ENCODE measurements around the gene GALNT2. TPM values are rescaled to one million over a fixed set of nuclear protein-coding genes. Genes with fewer than 3 reads are reported as not detected.

The GALNT2 gene
- total RNA-seq, 1 donor from 2014 or later = 58.0 TPM

DNA sequence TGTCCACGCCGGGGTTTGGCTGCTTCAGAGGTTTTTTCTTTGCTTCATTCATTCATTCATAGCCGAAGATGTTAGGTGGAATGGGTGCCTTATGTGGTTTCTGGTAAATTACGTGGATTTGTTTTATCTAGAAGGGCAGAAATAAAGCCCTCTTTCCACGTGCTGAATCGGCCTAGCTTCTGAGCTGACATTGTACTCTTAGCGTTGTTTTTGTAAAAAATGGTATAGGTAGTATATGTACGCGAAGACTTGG is 1.5 kb downstream of the GALNT2 start:
- H3K4me3 Mint-ChIP-seq = peak overlapping the region; percentile 88
- TF ChIP-seq, protein P1, sequence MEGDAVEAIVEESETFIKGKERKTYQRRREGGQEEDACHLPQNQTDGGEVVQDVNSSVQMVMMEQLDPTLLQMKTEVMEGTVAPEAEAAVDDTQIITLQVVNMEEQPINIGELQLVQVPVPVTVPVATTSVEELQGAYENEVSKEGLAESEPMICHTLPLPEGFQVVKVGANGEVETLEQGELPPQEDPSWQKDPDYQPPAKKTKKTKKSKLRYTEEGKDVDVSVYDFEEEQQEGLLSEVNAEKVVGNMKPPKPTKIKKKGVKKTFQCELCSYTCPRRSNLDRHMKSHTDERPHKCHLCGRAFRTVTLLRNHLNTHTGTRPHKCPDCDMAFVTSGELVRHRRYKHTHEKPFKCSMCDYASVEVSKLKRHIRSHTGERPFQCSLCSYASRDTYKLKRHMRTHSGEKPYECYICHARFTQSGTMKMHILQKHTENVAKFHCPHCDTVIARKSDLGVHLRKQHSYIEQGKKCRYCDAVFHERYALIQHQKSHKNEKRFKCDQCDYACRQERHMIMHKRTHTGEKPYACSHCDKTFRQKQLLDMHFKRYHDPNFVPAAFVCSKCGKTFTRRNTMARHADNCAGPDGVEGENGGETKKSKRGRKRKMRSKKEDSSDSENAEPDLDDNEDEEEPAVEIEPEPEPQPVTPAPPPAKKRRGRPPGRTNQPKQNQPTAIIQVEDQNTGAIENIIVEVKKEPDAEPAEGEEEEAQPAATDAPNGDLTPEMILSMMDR (conservative IDR thresholded peaks at IDR 0.05) = no peak
- no peak overlapping the region for H3K27ac Mint-ChIP-seq (ENCODE audit: unreplicated experiment)
- no peaks in the 10 kb centered on the region for H3K27me3 Mint-ChIP-seq (ENCODE audit: low read depth)
- peaks cover 3% of the 10 kb centered on the region for H3K9me3 Mint-ChIP-seq
- peaks cover 42% of the 10 kb centered on the region for H3K4me1 Mint-ChIP-seq
- H3K36me3 Mint-ChIP-seq (ENCODE audit: low read depth) = peaks cover 2% of the 10 kb centered on the region
- no peak for DNase-seq (ENCODE audit: low read depth, low spot score)

DNA sequence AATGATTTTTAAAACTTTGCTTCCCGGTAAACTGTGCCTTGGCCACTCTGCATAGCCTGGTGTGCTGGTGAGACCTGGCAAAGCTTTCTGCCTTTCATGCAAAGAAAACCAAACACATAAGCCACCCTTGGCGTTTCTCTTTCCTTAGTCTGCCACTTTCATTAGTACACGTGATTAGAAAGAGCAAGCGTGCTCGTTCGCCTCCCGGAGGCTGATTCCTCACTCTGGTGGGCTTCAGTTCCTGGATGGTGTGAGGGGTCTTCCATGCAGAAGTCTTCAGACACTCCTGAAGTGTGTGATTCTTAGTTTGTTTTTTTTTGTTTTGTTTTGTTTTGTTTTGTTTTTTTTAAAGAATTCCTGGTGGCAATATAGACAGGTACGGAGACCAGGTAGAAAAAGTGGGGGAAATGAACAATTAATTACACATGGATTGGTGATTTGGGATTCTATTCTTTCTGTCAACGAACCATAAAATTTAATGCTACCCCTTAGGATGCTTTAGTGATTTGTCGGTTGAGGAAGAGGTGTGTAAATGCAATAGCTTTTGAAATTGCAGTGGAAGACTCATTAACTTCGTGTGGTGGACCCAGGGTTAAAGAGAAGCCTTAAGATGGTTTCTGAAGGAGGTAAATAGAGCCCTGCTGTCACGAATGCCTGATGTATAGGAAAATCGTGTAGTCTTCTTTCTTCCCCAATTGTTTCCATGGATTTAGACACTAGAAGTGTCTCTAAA is 2.1 kb downstream of the GALNT2 start:
- peak overlapping the region; percentile 88 for H3K4me3 Mint-ChIP-seq
- peaks cover 44% of the 10 kb centered on the region for H3K4me1 Mint-ChIP-seq
- no peaks in the 10 kb centered on the region for H3K27me3 Mint-ChIP-seq (ENCODE audit: low read depth)
- no peak overlapping the region for H3K27ac Mint-ChIP-seq (ENCODE audit: unreplicated experiment)
- TF ChIP-seq, protein P1 (conservative IDR thresholded peaks at IDR 0.05) = no peak
- H3K36me3 Mint-ChIP-seq (ENCODE audit: low read depth) = peaks cover 1% of the 10 kb centered on the region
- no peak for DNase-seq (ENCODE audit: low read depth, low spot score)
- H3K9me3 Mint-ChIP-seq = peaks cover 1% of the 10 kb centered on the region

DNA sequence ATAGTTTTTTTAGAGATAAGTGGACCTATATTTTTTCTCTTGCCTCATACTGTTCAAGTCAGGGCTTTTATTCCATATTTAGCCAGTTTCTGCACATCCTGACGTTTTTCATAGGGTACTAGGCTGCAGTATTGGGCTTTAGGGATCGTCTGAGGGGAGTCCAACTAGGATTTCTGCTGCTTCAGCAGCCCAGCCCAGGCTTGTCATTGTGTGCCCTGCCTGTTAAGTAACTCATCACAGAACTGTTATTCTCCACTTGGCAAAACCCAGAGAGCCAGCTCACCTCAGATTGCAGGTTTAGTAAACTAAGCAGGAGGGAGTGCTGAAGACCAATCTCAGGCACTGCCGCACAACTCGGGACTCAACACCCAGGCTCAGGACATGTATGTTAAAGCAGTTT is 2.8 kb downstream of the GALNT2 start:
- H3K4me1 Mint-ChIP-seq = peaks cover 44% of the 10 kb centered on the region
- no peaks in the 10 kb centered on the region for H3K27me3 Mint-ChIP-seq (ENCODE audit: low read depth)
- no peaks in the 10 kb centered on the region for H3K9me3 Mint-ChIP-seq
- H3K27ac Mint-ChIP-seq (ENCODE audit: unreplicated experiment) = no peak overlapping the region
- no peaks in the 10 kb centered on the region for H3K36me3 Mint-ChIP-seq (ENCODE audit: low read depth)
- H3K4me3 Mint-ChIP-seq = peak overlapping the region; percentile 88
- no peak for DNase-seq (ENCODE audit: low read depth, low spot score)
- TF ChIP-seq, protein P1 (conservative IDR thresholded peaks at IDR 0.05) = no peak

DNA sequence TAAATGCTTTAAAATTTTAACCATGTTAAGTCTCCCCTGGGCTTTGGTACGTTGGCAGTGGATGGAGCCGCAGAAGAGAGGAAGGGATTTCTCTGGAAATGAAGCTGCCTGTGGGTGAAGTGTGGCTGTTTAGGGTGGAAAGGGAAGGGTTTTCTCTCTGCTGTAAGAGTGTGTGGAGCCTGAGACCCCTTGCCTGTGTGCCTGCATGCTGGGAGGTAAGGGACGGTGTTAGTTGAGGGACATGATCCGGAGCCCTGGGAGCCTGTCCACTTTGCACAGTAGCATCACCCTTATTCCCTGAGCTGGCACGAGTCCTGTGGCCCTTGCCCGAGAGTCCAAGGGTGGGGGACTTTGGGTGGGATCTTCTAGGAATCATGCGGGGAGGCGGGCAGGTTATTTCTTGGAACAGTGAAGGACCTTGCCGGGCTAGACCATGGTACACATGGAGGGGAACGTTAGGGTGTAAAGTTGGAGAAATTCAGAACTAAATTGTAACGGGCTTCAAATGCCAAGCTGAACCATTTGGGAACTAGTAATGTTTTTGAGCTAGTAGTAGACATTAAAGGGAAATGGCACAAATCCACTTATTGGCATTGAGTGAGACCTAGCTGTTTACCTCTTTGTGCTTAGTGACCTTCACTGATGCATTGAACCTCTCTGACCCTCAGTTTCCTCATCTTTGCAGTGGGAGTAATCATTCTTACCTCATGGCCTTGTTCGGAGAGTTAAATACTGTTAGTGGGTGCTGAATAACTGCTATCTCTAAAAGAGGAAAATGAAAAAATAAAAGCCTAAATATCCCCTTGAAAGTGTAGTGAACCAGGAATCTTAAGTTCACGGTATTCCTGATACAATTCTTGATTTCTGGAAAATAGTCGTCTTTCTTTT is 3.5 kb downstream of the GALNT2 start:
- H3K9me3 Mint-ChIP-seq = no peaks in the 10 kb centered on the region
- H3K4me1 Mint-ChIP-seq = peaks cover 46% of the 10 kb centered on the region
- no peaks in the 10 kb centered on the region for H3K36me3 Mint-ChIP-seq (ENCODE audit: low read depth)
- DNase-seq (ENCODE audit: low read depth, low spot score) = no peak
- H3K27ac Mint-ChIP-seq (ENCODE audit: unreplicated experiment) = no peak overlapping the region
- TF ChIP-seq, protein P1 (conservative IDR thresholded peaks at IDR 0.05) = no peak
- peak overlapping the region; percentile 47 for H3K4me3 Mint-ChIP-seq
- no peaks in the 10 kb centered on the region for H3K27me3 Mint-ChIP-seq (ENCODE audit: low read depth)

DNA sequence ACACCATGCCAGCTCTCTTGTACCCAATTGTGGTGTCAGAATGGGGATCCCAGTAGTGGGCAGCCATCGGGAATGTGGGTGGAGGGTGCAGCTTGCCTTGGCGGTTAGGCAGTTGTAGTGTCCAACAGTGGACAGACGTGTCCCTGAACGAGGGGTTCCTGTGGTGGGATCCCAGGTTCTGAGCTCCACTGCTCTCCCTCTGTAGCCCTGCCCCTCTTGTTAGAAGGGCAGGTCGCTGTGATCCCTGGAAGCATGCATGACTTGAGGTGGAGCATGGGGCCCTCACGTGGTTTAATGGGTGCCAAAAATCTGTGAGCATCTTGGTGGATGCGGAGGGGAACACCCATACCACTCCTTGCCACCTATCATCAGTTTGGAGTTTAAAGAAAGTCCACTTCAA is 4.3 kb downstream of the GALNT2 start:
- H3K4me1 Mint-ChIP-seq = peaks cover 46% of the 10 kb centered on the region
- H3K36me3 Mint-ChIP-seq (ENCODE audit: low read depth) = no peaks in the 10 kb centered on the region
- H3K27me3 Mint-ChIP-seq (ENCODE audit: low read depth) = no peaks in the 10 kb centered on the region
- peak overlapping the region; percentile 40 for H3K4me3 Mint-ChIP-seq
- H3K27ac Mint-ChIP-seq (ENCODE audit: unreplicated experiment) = no peak overlapping the region
- no peak for DNase-seq (ENCODE audit: low read depth, low spot score)
- no peaks in the 10 kb centered on the region for H3K9me3 Mint-ChIP-seq
- TF ChIP-seq, protein P1 (conservative IDR thresholded peaks at IDR 0.05) = no peak

All from neural crest cell (in vitro differentiated cells).